HG02870 (cell line): ENCODE measurements around the gene YKT6.

Source experiments
- ATAC-seq: cut with Tn5 transposase; IDR thresholded peaks from one replicate; pipeline ENCODE4 v1.9.1; 2021; ENCODE audit warnings: mild to moderate bottlenecking, moderate library complexity; ENCODE audit not compliant: unreplicated experiment

Gene YKT6

DNA sequence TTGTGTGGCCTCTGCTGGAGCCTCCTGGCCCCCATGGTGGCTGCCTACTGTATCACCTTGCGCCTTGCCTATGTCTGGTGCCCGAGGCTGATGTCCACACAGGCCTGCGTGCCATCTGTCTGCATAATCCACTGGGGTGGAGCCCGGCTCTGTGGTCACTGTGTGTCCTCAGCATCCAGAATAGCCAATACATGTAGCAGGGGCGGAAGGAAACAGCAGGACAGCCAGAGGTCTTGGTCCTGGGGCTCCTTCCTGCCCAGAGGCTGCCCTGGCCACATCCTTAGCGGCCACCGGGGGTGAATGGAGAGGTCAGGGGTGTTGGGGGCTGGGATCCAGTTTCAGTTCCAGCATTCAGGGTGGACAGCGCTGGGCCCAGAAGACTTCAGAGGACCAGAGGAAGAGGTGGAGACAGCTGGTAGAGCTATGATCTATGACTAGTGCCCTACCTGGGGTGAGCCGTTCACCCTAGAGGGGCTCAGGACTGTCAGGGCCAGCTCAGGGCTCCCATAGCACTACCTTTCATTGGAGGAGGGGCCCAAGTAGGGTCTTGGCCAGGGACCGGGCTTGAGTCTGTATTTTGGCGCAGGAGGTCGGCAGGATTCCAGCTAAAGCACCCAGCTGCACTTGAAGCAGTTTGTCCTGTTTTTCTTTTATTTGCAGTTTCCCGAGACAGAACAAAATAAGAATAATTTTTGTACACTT lies 15.9 kb downstream of the YKT6 start:
- no peak for ATAC-seq

DNA sequence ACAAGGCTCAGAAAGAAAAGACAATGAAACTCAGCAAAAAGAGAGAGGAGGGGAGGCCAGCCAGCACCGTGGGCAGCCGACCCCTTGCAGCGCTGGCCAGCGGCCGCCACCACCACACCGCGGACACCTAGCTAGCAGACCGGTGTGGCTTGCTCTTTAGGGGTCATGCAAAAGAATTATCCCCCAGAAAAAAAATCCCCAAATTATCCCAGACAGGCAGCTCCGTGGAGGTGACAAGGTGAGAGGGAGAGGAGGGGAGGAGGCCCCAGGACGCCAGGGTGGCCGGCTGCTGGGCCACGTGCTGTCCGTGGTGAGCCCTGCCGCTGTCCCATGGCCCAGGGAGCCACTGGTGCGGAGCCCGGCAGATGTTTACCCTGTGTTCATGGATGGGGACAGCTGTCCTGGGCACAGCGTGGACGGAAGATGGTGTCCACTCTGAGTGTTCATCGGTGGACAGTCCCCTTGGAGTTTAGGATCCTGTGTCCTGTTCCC lies 16.5 kb downstream of the YKT6 start:
- ATAC-seq: no peak

DNA sequence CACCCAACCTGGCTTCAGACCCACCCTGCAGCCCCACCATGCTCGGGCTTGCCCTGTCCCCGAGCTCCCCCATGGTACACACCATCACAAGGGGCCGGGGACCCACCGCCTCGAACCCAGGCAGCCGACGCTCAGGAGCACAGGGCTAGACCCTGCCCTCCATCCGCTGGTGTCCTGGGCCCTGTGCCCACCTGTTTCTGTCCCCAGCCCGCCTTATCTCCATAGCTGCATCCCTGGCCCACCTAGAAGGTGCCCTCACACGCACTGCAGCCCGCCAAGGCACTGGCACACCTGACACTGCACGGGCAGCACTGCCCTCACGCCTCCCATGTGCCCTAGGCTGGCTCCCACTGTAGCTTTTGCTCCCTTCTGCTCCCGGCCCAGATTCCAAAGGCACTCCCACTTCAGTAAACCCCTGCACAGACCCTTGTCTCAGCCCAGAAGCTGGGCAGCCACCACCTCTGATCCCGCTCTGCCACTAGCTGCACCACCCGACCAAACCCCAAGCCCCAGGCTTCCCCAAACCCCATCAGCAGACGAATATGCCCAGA lies 17.1 kb downstream of the YKT6 start:
- no peak for ATAC-seq

DNA sequence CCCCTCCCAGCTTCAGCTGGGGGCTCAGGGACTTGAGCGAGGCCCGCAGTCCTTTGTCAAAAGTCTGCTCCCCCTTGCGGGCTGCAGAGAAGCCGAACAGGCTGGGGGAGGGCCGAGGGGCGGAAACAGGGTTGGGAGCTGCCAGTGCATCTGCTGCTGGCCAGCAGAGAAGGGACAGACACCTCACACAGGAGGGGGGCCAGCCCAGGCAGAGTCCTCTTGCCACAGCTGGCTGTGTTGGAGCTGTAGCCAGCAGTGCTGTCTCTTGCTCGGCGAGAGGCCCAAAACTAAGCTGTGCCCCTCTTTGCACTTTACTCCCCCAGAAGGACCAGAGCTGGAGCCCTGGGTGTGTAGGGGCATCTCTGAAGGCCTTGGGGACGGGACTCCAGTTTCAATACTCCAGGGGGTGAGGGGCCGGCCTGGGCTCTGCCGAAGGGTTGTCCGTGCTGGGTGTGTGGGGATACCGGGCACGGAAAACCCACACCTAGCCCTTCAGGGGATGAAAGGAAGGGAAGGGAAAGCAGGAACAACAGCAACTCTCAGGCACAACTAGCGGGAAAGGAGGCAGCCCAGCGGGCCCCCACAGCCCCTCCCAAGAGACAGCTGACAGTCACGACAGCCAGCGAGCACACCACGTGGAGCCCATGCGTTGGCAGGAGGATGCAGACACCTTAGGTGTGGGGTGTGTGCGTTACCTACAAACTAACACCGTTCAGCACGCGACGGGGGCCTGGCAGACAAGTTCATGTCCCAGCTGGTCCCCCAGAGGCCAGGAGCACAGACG lies 17.8 kb downstream of the YKT6 start:
- ATAC-seq: no peak

DNA sequence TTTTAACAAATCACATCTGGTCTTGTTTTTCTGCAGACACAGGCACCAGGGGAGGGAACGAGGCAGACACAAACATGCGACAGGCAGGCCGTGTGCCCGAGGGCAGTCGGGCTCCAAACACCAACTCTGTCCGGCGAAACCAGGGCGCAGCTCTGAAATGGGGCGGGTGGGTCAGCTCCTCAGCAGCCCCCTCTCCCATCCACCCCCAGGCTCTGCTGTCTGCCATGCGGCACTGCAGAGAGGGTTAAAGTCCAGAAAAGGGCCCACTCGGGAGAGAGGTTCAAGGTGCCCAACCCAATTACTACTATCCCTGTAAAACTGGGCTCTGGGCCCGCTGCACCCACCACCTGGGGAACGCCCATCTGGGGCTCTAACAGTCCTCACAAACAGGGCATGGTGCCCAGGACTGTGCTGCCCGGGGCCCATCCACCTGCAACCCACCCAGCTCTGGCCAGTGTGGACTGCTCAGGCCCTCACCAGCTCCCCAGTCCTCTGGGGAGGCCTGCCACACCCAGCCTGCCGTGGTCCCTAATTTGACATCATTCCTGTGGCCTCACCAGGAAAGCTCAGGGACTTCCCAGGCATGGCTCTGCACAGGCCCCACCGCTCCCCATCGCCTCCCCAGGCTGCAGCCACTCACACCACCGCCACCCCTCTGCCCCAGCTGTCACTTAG lies 18.7 kb downstream of the YKT6 start:
- no peak for ATAC-seq

DNA sequence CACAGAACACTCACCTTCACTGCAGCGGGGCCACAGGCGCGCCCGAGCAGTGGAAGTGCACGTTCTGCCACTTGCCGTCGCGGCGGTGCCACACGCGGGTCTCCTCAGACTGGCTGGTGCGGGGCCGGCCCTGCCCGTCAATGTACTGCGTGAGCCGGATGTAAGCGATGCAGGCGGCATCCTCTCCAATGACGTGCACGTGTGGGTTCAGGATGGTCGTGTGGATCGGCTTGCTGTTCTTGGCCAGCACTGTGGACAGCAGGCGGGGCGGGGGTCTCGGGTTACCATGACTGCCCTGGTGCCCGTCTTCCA lies 19.2 kb downstream of the YKT6 start:
- no peak for ATAC-seq

DNA sequence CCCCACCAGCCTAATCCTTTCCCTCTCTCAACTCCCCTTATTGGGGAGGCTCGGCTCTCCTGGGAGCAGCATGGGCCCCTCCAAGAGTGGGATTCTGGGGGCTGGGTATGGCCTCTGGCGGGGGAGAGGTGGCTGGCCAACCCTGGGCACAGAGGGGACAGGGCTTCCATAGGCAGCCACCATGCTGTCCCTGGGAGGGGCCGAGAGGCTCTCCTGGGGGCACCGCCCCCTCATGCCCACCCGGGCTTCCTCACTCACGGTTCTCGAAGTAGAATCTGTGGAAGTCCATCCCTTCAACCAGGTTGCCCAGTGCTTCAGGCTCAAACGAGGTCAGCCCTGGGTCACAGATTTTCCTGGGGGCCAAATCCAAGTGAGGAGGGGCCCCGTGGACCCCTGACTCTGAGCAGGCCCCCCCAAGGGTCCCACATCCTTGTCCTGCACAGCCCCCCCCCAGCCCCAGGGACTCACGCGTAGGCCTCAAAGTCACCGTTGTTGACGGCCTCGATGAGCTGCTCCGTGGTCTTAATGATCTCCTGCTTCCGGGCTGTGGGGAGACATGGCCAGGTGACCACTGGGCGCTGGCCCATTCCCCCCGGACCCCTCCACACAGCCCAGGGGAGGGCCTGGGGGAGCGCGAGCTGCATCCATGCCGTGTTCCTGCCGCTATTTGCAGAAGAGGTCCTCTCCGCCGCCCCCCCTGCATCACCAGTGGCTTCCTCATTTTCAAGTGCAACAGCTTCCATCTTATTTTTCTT lies 19.8 kb downstream of the YKT6 start:
- ATAC-seq: no peak

DNA sequence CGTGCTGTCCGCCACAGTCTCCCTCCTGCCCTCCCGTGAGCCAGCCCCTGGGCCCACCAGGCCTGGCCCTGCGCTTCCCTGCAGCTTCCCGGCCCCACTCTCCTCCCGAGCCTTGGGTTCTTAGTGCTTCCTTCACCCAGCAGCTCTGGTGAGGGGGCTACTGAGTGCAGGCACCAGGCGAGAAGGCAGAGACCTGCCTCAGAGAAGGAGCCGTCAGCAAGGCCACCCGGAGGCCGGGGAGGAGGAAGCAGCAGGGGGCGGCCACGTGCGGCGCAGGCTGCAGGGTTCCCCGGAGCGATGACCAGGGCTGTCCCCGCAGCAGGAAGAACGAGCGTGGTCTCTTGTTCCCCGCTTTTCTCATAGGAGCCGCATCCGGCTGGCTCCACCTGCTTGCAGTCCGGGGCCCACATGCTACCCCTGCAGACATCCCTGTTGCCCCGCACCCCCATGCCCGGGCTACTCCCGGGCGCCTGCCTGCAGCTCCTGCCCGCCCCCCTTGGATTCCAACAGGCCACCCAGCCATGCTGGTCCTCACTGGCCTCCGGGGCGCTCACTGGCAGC lies 20.5 kb downstream of the YKT6 start:
- no peak for ATAC-seq

DNA sequence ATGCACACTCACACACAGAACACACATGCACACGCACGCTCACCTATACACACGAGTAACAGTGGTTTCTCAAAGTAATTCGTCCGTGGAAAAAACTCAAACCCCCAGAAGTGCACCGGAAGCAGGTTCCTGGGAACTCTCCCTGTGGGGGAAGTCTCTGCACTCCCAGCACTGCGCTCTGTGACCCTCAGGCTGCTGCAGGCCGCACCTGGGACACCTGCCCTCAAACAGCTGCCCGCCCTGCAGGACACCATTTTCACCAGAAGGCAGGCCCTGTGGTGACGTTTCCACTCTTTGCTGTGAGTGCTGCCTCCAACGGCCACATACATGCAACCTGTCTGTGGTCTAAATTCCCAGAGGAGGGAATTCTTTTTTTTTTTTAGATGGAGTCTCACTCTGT lies 21.3 kb downstream of the YKT6 start:
- ATAC-seq: no peak

DNA sequence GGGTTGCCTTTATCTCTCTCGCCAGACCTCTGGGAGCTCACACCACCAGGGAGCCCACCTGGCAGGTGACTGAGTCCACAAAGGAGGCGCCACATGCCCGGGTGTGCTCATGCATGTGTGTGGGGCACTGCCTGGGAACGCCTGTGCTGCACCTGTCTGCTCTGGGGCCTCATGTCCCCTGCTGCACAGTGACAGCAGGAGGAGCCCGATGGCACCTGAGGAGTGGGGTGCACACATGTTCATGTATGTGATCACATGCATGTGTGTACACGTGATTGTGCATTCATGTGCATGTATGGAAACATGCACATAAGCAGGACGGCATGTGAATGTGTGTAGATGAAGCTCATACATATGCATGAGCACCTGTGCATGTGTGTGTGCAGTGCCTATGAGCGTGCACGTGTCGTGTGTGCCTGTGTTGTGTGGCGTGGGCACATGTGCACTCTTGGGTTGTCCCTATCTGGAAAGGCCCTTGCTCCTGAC lies 22.0 kb downstream of the YKT6 start:
- no peak for ATAC-seq

DNA sequence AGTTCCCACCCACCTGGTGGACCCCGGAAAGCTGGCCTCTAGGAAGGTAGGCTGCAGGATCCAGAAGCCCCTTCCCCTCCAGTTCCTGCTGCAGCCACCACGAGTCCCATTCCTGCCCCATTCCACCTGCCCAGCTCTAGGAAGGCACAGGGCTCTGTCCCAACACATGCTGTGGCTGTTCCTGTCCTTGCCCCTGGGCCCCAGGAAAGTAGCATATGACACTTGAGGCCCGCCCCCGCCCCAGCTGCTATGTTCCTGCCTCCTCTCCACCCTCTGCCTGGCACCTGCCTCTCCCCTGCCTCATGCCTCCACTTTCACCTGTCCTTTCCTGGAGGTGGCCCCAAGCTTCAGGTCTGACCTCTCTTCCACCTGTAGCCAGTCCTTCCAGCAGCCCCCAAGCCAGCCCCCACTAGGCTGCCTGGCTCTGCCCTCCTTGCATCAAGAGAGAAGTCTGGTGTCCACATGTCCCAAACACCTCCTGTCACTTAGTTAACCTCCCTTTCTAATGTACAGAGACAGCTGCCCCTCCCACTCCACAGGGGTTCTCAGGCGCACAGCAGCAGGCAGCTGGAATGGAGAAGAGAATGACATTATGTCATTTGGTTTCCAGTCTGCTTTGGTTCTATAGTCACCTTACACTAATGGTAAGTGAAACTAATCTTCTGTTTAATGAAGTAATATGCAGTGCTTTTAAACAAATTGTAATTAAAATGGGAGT lies 22.7 kb downstream of the YKT6 start:
- no peak for ATAC-seq

DNA sequence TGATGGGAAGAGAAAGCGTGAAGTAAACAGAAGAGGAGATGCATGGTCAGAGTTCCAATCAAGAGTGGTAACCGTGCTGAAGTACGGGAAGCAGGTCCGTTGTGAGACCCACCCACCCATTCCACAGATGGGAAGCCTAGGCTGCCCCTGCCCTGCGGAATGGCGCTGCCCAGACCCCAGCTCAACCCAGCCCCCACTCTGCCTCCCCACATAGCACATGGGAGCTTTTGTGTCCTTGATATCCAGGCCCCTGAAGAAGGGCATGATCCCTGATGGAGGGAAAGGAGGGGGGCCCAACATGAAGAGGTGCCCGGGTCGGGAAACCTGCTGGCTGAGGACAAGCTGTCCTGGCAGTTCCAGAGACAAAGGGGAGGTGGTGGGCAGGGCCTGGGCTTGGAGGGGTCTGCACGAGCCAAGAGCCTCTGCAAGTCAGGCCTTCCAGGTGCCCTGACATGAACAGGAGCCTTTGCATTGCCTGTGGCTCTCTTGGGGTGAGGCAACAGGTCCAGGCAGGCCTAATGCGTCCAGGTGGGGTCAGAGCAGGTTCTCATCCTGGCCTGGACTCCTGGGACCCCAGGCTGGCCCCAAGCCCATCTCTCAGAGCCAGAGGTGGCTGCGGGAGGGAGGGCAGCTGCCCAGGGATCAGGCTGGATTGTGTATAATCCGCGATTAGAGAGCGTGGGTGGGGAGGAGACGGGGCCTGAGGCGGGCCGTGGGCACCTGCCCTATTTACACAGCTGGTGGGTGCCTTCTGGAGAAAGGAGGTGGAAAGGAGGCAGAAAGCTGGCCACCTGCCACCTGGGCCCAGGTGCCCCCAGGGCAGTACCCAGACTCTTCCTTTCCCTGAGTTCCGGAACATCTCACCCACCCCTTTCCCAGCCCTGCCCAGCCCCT lies 23.5 kb downstream of the YKT6 start:
- no peak for ATAC-seq

DNA sequence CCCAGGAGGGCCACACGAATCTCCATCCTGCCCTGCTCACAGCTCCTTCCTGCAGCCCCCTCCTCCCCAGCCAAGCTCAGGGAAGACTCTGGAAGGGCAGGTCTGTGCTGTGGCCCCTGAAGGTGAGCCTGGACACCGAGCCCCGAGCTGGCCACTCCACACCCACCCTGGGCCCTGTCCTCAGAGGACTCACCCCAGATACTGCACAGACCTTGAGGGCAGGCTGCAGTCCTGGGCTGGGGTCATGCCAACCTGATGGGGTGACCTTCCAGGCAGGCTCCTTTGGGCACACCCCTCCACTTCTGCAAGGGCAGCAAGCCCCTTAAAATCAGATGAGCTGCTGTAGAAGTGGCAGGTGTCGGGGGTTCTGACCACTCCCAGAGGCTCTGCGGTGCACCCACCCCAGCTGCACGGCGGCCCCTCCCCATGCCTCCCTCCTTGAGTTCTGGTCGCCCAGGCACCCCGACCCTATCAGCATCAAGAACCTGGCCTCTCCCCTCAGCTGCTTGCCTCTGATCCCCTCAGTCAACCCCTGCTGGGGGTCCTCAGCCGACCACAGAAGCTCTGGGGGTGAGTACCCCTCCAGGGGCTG lies 24.3 kb downstream of the YKT6 start:
- ATAC-seq: no peak

DNA sequence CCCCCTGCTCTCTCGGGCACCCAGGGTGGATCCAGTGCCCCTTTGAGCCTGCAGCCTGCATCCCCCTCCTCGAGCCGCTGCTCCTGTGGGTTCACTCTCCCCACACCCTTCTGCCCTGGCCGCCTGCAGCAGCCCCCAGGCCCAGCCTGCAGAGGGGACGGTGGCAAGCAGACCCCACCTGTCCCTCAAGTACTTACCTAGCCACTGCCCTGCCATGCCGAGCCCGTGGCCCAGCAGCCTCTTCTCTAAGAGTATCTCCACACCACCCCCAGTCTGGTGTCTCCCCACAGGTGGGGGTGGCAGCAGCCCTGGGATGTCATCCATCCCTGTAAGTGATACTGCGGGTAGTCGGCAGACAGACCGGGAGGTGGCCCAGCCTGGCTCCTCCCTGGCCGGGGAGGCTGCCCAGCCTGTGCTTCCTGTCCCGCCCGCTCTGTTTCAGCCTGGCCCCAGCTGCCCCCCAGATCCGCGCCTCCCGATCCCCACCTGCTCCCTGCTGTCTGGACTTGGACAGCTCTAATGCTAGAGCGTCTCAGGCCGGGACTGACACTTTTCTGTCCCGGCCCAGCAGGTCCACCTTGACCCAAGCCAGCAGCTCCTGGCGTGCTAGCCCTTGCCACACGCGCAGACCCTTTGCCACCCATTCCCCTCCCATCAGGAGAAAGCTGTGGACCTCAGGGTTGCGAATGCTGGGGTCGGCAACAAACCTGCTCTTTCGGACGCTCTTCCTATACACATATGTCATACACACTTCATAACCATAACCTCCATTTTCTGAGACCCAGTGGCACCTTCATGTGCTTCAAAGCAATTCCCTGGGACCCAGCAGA lies 25.0 kb downstream of the YKT6 start:
- no peak for ATAC-seq

DNA sequence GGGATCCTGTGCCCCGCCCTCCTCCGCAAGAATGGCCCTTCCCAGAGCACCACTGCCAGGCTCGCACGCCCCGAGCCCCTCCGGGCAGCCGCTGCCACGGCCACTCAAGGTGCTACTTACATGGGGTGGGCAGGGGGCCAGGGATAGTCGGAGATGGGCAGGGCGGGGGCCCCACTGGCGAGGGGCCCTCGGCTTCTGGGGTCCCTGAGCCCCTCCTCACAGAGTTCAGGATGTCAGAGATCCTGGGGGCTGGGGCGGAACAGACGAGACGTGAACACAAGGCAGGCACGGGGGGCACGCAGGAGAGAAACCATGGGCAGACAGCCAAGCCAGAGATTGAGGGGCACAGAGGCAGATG lies 25.6 kb downstream of the YKT6 start:
- no peak for ATAC-seq

DNA sequence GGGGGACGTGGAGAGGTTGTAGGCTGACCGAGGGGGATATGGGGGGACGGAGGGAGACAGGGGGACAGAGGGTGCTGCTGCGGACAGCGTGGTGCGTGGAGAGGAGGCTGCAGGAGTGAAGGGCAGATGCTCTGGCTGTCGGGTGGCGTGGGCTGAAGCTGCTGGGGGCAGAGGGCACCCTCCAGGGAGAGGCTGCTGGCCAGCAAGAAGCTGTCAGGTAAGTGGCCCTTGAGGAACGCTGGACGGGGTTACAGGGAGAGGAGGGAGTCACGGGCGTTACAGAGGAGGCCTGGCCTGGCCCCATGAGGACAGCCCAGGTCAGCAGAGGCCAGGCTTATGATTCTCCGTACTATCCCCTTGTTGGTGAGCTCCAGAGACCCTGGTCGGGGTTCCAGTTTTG lies 27.1 kb downstream of the YKT6 start:
- no peak for ATAC-seq

DNA sequence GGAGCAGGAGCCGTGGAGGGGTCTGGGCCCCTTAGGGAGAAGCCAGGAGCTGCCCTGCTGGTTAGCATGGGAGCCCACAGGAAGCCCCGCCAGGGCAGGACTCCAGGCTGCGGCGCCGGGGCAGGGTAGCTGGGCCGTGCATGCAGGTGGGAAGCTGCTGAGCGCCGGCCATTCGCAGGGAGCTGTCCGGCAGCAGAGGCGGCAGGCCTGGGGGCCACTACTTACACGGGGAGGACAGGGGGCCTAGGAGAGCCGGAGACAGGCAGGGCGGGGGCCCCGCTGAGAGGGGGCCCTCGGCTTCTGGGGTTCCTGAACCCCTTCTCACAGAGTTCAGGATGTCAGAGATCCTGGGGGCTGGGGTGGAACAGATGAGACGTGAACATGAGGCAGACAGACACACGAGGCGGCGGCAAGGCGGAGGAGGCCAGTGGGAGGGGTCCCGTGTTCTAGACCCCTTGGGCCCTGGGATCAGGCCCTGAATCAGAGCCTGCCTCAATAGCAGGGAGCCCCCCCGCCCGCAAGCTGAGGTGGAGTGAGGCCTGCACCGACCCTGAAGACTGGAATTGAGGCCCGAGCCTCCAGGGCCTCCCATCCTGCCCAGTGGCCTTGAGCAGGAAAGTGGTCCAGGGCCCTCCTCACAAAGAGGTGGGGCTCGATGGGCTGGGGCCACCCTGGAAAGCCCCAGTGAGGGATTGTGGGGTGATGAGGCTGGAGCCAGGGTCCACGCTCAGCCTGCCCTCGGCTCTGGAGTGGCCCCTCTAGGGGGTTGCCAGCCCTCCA lies 28.0 kb downstream of the YKT6 start:
- no peak for ATAC-seq
